T-cell (primary cell): Measurements from ENCODE around the gene KCNJ12. TPM values are rescaled to one million over a fixed set of nuclear protein-coding genes. Genes with fewer than 3 reads are reported as not detected.
"Not testable (repeated sequence)": the region's sequence is repeated elsewhere in the genome, so short reads cannot be mapped to it uniquely, and the experiment has no call there.

Experiments used
- ATAC-seq, 4 experiments: fragments of 200-7000 bp in 3 of 4; fragments of 150-1000 bp in 1 of 4; cut with Tn5 transposase; replicated peaks in 1 of 4; 1 replicate in 3 of 4; 2 replicates in 1 of 4; pipeline ENCODE4 v1.10.0; 2021; ENCODE audit warnings: moderate library complexity in 3 of 4, mild to moderate bottlenecking in 2 of 4, moderate number of reproducible peaks in 1 of 4
- CTCF ChIA-PET, 2 donors: fragments of 300-600 bp; sonication (Branson Sonifier 250); formaldehyde crosslinking; loops; one replicate each; lab custom pipeline; 2022; ENCODE audit warnings: antibody characterized with exemption in 2 of 2; lab: Charles Lee
- POLR2A ChIA-PET, 2 donors: fragments of 300-600 bp; sonication (Branson Sonifier 250); formaldehyde crosslinking; loops; one replicate each; lab custom pipeline; 2022; ENCODE audit warnings: antibody characterized with exemption in 2 of 2; lab: Charles Lee
- DNase-seq, 35 experiments: peaks; one replicate each; pipeline versions ENCODE4 v3.0.0 to v3.0.0-alpha.2; 2013 to 2023
- H3K27ac ChIP-seq: one replicate; pipeline ENCODE4 v1.5.1; 2013; ENCODE audit warnings: low read length
- H3K27me3 ChIP-seq, 2 experiments: replicated peaks in 1 of 2; 1 replicate in 1 of 2; 2 replicates in 1 of 2; pipeline versions ENCODE4 v1.6.1 to v1.7.0; 2013; ENCODE audit warnings: low read length in 1 of 2, mixed read lengths in 1 of 2; ENCODE audit not compliant: control insufficient read depth in 2 of 2, insufficient read depth in 2 of 2; ENCODE audit errors: extremely low read depth in 1 of 2
- H3K36me3 ChIP-seq, 2 donors: 1 replicate in 1 of 2; 2 replicates in 1 of 2; pipeline versions ENCODE4 v1.6.1 to v1.7.0; 2013; ENCODE audit warnings: low read length in 1 of 2; ENCODE audit not compliant: control insufficient read depth in 2 of 2, insufficient read depth in 1 of 2; ENCODE audit errors: extremely low read depth in 1 of 2
- H3K4me1 ChIP-seq, 2 experiments: 1 replicate in 1 of 2; 2 replicates in 1 of 2; pipeline versions ENCODE4 v1.6.1 to v1.7.0; 2013; ENCODE audit warnings: low read length in 2 of 2, mixed read lengths in 1 of 2; ENCODE audit not compliant: insufficient read depth in 2 of 2, control insufficient read depth in 1 of 2; ENCODE audit errors: extremely low read depth in 1 of 2
- H3K4me3 ChIP-seq, 2 donors: 1 replicate in 1 of 2; 2 replicates in 1 of 2; pipeline versions ENCODE4 v1.5.1 to v1.7.0; 2013; ENCODE audit warnings: mild to moderate bottlenecking in 2 of 2, low read length in 1 of 2, moderate library complexity in 1 of 2; ENCODE audit not compliant: control insufficient read depth in 1 of 2; ENCODE audit errors: extremely low read depth in 1 of 2
- H3K9me3 ChIP-seq: 2 replicates; pipeline ENCODE4 v1.7.0; 2013
- H3K27ac Mint-ChIP-seq, 2 donors: one replicate each; pipeline ENCODE4 v1.8.0; 2020 to 2021; ENCODE audit warnings: mild to moderate bottlenecking in 2 of 2, mixed read lengths in 2 of 2
- H3K27me3 Mint-ChIP-seq, 2 donors: one replicate each; pipeline ENCODE4 v1.8.0; 2021 to 2022; ENCODE audit warnings: mixed read lengths in 2 of 2
- H3K36me3 Mint-ChIP-seq: one replicate; pipeline ENCODE4 v1.8.0; 2021; ENCODE audit warnings: mixed read lengths
- H3K4me1 Mint-ChIP-seq, 3 donors: one replicate each; pipeline ENCODE4 v1.8.0; 2020 to 2022; ENCODE audit warnings: mixed read lengths in 3 of 3, mild to moderate bottlenecking in 1 of 3
- H3K4me3 Mint-ChIP-seq, 3 donors: one replicate each; pipeline ENCODE4 v1.8.0; 2020 to 2022; ENCODE audit warnings: mild to moderate bottlenecking in 3 of 3, mixed read lengths in 3 of 3, moderate library complexity in 3 of 3
- H3K9me3 Mint-ChIP-seq, 3 donors: one replicate each; pipeline ENCODE4 v1.8.0; 2020 to 2022; ENCODE audit warnings: mixed read lengths in 3 of 3
- whole genome bisulfite sequencing: methylation state at CpG from one replicate; pipeline ENCODE4 v1.1.5; 2013; ENCODE audit warnings: missing lambda C conversion rate; ENCODE audit not compliant: insufficient coverage; 5-methylcytosine and 5-hydroxymethylcytosine counted together
- total RNA-seq, 35 experiments: library from RNA in 6 of 35; stranded (reverse) in 6 of 35; fragments of 120-200 nt in 1 of 35; gene quantifications; one replicate each; pipeline versions ENCODE4 v1.2.1 to v1.2.4 and lab custom pipeline; 2013 to 2026

Gene KCNJ12
- total RNA-seq, 5 donors from 2014 or later (not counting 1 experiment from before 2014, with no cell fraction given), result 0.03 to 0.23 (median 0.10) TPM

GRCh38 chr17:21408224-21408623 is 32.1 kb downstream of the KCNJ12 start:
- H3K9me3 ChIP-seq, H3K27ac ChIP-seq, CTCF ChIA-PET, H3K4me1 Mint-ChIP-seq, H3K27me3 Mint-ChIP-seq, H3K27ac Mint-ChIP-seq, POLR2A ChIA-PET, H3K4me3 ChIP-seq, H3K4me3 Mint-ChIP-seq, H3K4me1 ChIP-seq, H3K36me3 ChIP-seq, H3K27me3 ChIP-seq, H3K36me3 Mint-ChIP-seq, ATAC-seq, H3K9me3 Mint-ChIP-seq, DNase-seq: not testable (repeated sequence)
- whole genome bisulfite sequencing, result no CpG with 5 or more reads among the region's 3 CpGs

GRCh38 chr17:21408766-21409300 is 32.7 kb downstream of the KCNJ12 start:
- 66% methylated on average over 4 of the region's 7 CpGs for WGBS
- H3K4me1 ChIP-seq, POLR2A ChIA-PET, H3K4me3 Mint-ChIP-seq, H3K36me3 Mint-ChIP-seq, H3K27me3 Mint-ChIP-seq, H3K27ac Mint-ChIP-seq, ATAC-seq, CTCF ChIA-PET, H3K9me3 ChIP-seq, H3K9me3 Mint-ChIP-seq, H3K4me1 Mint-ChIP-seq, H3K4me3 ChIP-seq, H3K36me3 ChIP-seq, H3K27me3 ChIP-seq, H3K27ac ChIP-seq, DNase-seq: not testable (repeated sequence)

DNA sequence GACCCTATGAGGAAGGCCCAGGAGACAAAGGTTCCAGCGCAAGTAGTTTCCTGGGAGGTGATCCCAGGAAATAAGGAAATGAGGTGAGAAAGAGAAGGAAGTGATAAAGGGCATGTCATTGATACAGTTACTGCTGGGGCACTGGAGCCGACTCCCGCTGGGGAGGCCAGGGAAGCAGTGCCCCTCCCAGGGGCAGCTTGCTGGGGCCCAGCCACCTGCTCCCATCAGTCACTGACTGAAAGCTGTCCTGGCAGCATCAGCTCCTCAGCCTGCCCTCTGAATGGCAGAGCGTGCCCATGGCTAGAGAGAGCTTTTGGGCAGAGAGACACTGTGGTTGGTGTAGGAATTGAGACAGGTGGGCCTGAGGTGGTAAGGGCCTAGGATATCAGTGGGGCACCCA is 33.2 kb downstream of the KCNJ12 start:
- ATAC-seq, H3K9me3 Mint-ChIP-seq, H3K27ac Mint-ChIP-seq, H3K4me3 ChIP-seq, H3K4me1 ChIP-seq, H3K27me3 Mint-ChIP-seq, H3K9me3 ChIP-seq, DNase-seq, H3K4me1 Mint-ChIP-seq, POLR2A ChIA-PET, H3K4me3 Mint-ChIP-seq, H3K27me3 ChIP-seq, H3K36me3 Mint-ChIP-seq, CTCF ChIA-PET, H3K36me3 ChIP-seq, H3K27ac ChIP-seq: not testable (repeated sequence)
- WGBS, result 100% methylated on average over 2 of the region's 4 CpGs

GRCh38 chr17:21409971-21410370 is 33.8 kb downstream of the KCNJ12 start:
- H3K36me3 Mint-ChIP-seq, DNase-seq, CTCF ChIA-PET, ATAC-seq, H3K4me1 Mint-ChIP-seq, H3K9me3 ChIP-seq, POLR2A ChIA-PET, H3K27ac ChIP-seq, H3K4me1 ChIP-seq, H3K27ac Mint-ChIP-seq, H3K27me3 ChIP-seq, H3K27me3 Mint-ChIP-seq, H3K9me3 Mint-ChIP-seq, H3K4me3 Mint-ChIP-seq, H3K36me3 ChIP-seq, H3K4me3 ChIP-seq: not testable (repeated sequence)
- WGBS, result 50% methylated on average over 1 of the region's 3 CpGs

DNA sequence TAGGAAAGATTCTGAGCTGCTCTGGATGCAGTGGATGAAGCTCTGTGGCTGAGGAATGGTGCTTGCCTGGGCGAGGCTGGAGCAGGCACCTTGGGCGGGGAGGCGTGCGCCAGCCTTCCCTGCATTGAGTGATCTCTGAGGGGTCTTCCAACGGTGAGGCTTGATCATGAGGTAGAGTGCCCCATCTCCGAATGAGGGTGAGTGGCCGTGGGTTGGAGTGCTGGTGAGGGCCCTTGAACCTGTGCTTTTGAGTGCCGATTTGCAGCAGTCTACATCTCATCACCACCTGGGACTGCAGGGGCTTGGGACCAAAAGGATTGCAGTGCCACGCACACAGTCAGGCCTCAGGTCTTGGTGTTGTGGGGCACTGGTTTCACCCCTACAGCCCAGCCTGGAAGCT is 34.2 kb downstream of the KCNJ12 start:
- H3K4me3 Mint-ChIP-seq, H3K4me3 ChIP-seq, H3K27me3 Mint-ChIP-seq, H3K9me3 Mint-ChIP-seq, H3K27ac ChIP-seq, ATAC-seq, DNase-seq, H3K27ac Mint-ChIP-seq, CTCF ChIA-PET, H3K9me3 ChIP-seq, H3K4me1 Mint-ChIP-seq, H3K4me1 ChIP-seq, H3K36me3 Mint-ChIP-seq, H3K36me3 ChIP-seq, H3K27me3 ChIP-seq, POLR2A ChIA-PET: not testable (repeated sequence)
- 60% methylated on average over 1 of the region's 9 CpGs for WGBS

DNA sequence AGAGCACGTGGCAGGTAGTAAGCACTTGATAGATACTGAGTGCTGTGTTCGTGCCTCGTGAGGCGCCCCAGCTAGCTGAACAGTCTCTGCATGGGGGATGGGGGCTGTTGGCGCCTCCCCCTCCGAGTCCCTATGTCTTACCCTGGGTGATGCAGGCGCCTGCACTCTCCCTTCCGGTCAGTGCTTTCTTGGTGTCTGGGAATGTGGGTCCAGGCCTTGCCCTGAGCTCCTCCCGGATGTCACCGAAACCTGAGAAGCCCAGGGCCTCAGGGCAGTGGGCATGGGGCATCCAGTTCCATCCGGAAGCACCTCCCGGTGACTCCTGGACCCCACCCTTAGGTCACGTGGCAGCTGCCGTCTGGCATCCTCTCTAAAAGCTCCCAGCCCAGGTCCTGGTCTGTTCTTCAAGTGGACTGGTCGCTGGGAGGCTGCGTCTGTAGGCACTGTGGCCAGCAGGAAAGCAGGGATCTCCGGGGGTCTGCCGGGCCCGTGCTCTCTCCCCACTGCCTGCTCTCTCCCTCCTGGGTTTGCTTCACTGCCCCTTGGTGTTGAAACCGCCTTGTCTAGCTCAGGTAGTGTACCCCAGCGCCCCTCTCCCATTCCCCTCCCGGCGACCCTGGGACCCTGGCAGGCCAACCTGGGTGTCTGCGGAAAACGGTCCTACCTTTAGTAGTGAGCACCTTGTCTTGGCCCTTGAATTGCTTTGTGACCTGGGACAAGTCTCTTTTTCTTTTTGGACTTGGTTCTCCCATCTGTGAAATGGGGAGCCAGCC is 34.9 kb downstream of the KCNJ12 start:
- H3K27me3 Mint-ChIP-seq, H3K4me3 ChIP-seq, H3K9me3 Mint-ChIP-seq, H3K9me3 ChIP-seq, H3K36me3 Mint-ChIP-seq, H3K27ac ChIP-seq, H3K4me3 Mint-ChIP-seq, H3K36me3 ChIP-seq, H3K4me1 ChIP-seq, DNase-seq, CTCF ChIA-PET, POLR2A ChIA-PET, H3K4me1 Mint-ChIP-seq, ATAC-seq, H3K27me3 ChIP-seq, H3K27ac Mint-ChIP-seq: not testable (repeated sequence)
- 94% methylated on average over 8 of the region's 25 CpGs for WGBS
